ENCODE data around the gene SLC12A7. TPM values are rescaled to one million over a fixed set of nuclear protein-coding genes. Genes with fewer than 3 reads are reported as not detected.
A peak's percentile ranks its signal among the peaks of the same experiment; 100 is the strongest.

Gene SLC12A7
- total RNA-seq (10 to 100 TPM in 8 of 9 donors, 1 to 10 TPM in 1; 1.3 to 52.6 (median 29.4) TPM), polyA plus RNA-seq (10 to 100 TPM in 2 of 3 donors, 1 to 10 TPM in 1; 5.5 to 25.8 (median 18.6) TPM)
- long read RNA-seq, donor 1, result 0 reads
- long read RNA-seq, donor 2, result 0 reads
- long read RNA-seq, donor 3, result 0 reads
- long read RNA-seq, donor 4, partial matches to known transcripts, result 0 of 2 reads
- long read RNA-seq, donor 4, other reads (novel, unspliced or antisense), result 2 of 2 reads
- long read RNA-seq, donor 5, full-length matches to known transcripts, result 21 of 51 reads
- long read RNA-seq, donor 5, partial matches to known transcripts, result 25 of 51 reads
- long read RNA-seq, donor 5, other reads (novel, unspliced or antisense), result 5 of 51 reads
- long read RNA-seq, donor 6, partial matches to known transcripts, result 1 of 5 reads
- long read RNA-seq, donor 6, other reads (novel, unspliced or antisense), result 4 of 5 reads
- long read RNA-seq, donor 7, result 0 reads
- long read RNA-seq, donor 8, full-length matches to known transcripts, result 1 of 1 reads
- long read RNA-seq, donor 8, partial matches to known transcripts, result 0 of 1 reads
- long read RNA-seq, donor 8, other reads (novel, unspliced or antisense), result 0 of 1 reads
- long read RNA-seq, donor 9, result 0 reads
- long read RNA-seq, donor 10, result 0 reads

- H3K4me1 ChIP-seq (replicated peaks in 1 of 2), result peaks cover 11 to 25% of the 10 kb centered on the region in 2 donors
- no peaks in the 10 kb centered on the region for H3K9me3 ChIP-seq (replicated peaks in 1 of 3)
- H3K27ac ChIP-seq, result peak within 1 kb of the TSS; percentile 46 to 88 (median 82)
- no peaks in the 10 kb centered on the region for H3K36me3 ChIP-seq (replicated peaks in 1 of 2)
- DNase-seq, result peak in 5 of 7 donors; percentile 49 to 66 (median 57)
- 0 to 1% (median 0%) methylated on average over 3 to 79 of the region's 79 CpGs for WGBS, 4 donors
- H3K4me3 ChIP-seq, result peak within 1 kb of the TSS; percentile 32 to 98 (median 69)
- no peaks in the 10 kb centered on the region for H3K27me3 ChIP-seq
- intact Hi-C loops (cut with DNase I), result no loop called here
- peak; percentile 59 to 62 for TF ChIP-seq POLR2A (IDR thresholded peaks at IDR 0.05)
- TF ChIP-seq CTCF (IDR thresholded peaks at IDR 0.05), result no peak
Measured at GRCh38 chr5:1111727-1112289, at the start of gene SLC12A7. Gene SLC12A7 (minus strand): TSS chr5:1112063. CDS start chr5:1111991, 72 bp downstream.

DNA sequence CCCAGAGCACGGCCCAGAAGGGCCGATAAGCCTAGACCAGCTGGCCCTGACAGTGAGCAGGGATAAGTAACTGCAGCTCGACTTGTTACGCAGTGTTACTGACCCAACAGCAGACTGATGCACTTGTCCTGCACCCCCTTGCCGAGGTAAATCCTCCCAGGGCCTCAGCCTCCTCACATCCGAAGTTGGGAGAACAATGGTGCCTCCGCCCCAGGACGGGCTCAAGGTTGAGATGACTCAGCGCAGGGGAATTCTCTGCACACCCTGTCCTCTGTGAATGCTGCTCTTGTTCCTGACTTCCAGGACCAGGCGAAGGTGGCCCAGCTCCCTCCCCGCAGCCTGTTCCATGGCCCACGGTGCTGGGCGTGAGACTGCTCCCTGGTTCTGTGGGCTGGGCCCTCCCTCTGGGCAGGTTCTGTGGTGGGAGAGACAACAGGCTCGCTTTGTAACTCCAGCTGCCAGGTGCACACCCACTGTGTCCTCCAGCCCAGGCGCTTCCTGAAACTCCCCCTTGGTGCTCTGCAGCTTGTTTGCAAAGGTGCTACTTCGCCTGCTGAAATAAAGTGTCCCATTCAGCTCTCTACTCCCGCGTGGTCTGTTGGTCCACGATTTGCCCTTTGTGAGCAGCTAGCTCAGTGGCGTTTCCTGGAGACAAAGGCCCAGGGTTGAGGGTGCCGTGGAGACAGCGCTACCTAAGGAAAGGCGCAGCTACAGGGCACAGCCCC, 49.4 kb upstream of the SLC12A7 start:
- 59 to 76% (median 71%) methylated on average over 11 to 23 of the region's 23 CpGs for WGBS, 4 donors
- H3K27me3 ChIP-seq, result peaks cover 8% of the 10 kb centered on the region
- H3K36me3 ChIP-seq (replicated peaks in 1 of 2), result no peaks in the 10 kb centered on the region
- TF ChIP-seq POLR2A (IDR thresholded peaks at IDR 0.05), result no peak
- no peak for TF ChIP-seq CTCF (IDR thresholded peaks at IDR 0.05)
- no peak overlapping the region for H3K4me3 ChIP-seq
- intact Hi-C loops (cut with DNase I), result no loop called here
- peaks cover 0 to 10% of the 10 kb centered on the region in 2 donors for H3K4me1 ChIP-seq (replicated peaks in 1 of 2)
- H3K27ac ChIP-seq, result peak overlapping the region in 2 of 5 donors; percentile 42 to 88
- no peaks in the 10 kb centered on the region for H3K9me3 ChIP-seq (replicated peaks in 1 of 3)
- peak in 6 of 7 donors; percentile 63 to 84 (median 76) for DNase-seq

DNA sequence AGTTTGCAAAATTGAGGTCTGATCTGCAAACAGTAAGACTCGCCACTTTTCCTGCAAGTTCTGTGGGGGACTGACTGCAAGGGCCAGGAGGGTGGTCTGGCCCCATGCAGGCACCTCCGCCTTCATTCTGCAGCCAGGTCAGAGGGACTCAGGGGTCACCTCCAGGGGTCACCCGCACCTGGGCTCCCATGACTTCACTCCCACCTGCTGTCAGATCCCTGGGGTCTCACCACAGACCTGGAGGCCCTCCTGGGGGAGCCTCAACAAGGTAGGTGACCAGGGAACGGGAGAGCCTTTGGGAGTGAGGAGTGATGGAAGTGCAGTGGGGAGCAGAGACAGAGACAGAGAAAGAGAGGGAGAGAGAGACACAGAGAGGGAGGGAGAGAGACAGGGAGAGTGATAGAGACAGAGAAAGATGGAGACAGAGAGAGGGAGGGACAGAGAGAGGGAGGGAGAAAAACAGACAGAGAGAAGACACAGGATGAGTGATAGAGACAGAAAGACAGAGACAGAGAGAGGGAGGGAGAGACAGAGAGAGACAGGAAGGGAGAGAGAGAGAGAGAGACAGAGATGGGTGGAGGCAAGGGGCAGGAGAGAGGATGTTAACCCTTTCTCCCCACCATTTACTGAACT, 48.0 kb upstream of the SLC12A7 start:
- intact Hi-C loops (cut with DNase I), result no loop called here
- peaks cover 0 to 14% of the 10 kb centered on the region in 2 donors for H3K4me1 ChIP-seq (replicated peaks in 1 of 2)
- H3K36me3 ChIP-seq (replicated peaks in 1 of 2), result no peaks in the 10 kb centered on the region
- H3K27me3 ChIP-seq, result peaks cover 22% of the 10 kb centered on the region
- TF ChIP-seq CTCF (IDR thresholded peaks at IDR 0.05) (no peak), POLR2A (IDR thresholded peaks at IDR 0.05) (no peak)
- DNase-seq, result no peak
- 83 to 90% (median 85%) methylated on average over 3 to 4 of the region's 4 CpGs for WGBS, 4 donors
- H3K4me3 ChIP-seq, result no peak overlapping the region
- no peak overlapping the region for H3K27ac ChIP-seq
- no peaks in the 10 kb centered on the region for H3K9me3 ChIP-seq (replicated peaks in 1 of 3)
